HL-60 (cell line): ENCODE results near the gene ARHGAP24.

Source experiments
- DNase-seq, 2 experiments: peaks; one replicate each; pipeline ENCODE4 v3.0.0-alpha.2; 2010 to 2020; ENCODE audit warnings: low read depth in 1 of 2, low spot score in 1 of 2
- H3K27ac ChIP-seq: fragments of 250-450 bp; sonication (Bioruptor Pico); replicated peaks from 2 replicates; pipeline ENCODE4 v1.5.1; 2020; ENCODE audit warnings: mild to moderate bottlenecking, moderate library complexity
- H3K27me3 ChIP-seq: fragments of 250-450 bp; sonication (Bioruptor Pico); 2 replicates; pipeline ENCODE4 v1.5.1; 2021; ENCODE audit warnings: mild to moderate bottlenecking, moderate library complexity; ENCODE audit not compliant: insufficient read depth, poor library complexity, severe bottlenecking
- H3K4me3 ChIP-seq: replicated peaks from 2 replicates; pipeline ENCODE4 v1.5.1; 2011; ENCODE audit warnings: mild to moderate bottlenecking, control low read depth, low read length; ENCODE audit not compliant: insufficient read depth
- CTCF ChIP-seq: IDR thresholded peaks from one replicate; pipeline ENCODE4 v1.5.1; 2011; ENCODE audit warnings: low read length, control low read depth, inconsistent platforms; ENCODE audit not compliant: insufficient read depth
- GABPA ChIP-seq: IDR thresholded peaks from 2 replicates; pipeline ENCODE4 v1.6.1; 2012; ENCODE audit warnings: low read depth
- POLR2AphosphoS5 ChIP-seq: IDR thresholded peaks from 2 replicates; pipeline ENCODE4 v1.6.1; 2012; ENCODE audit warnings: low read depth
- REST ChIP-seq: IDR thresholded peaks from 2 replicates; pipeline ENCODE4 v1.6.1; 2012; ENCODE audit warnings: low read depth; ENCODE audit not compliant: insufficient replicate concordance
- SPI1 ChIP-seq: IDR thresholded peaks from 2 replicates; pipeline ENCODE4 v1.6.1; 2012; ENCODE audit warnings: low read depth, mild to moderate bottlenecking, borderline replicate concordance

ARHGAP24 gene

GRCh38 chr4:85803856-85804255 is 328.9 kb downstream of the ARHGAP24 start:
- H3K4me3 ChIP-seq: no peak overlapping the region
- TF ChIP-seq GABPA (no peak), REST (no peak), SPI1 (no peak), CTCF (no peak), POLR2AphosphoS5 (no peak)

GRCh38 chr4:85805891-85806290 is 330.9 kb downstream of the ARHGAP24 start:
- Histone ChIP-seq H3K27ac (no peak overlapping the region), H3K4me3 (no peak overlapping the region), H3K27me3 (peaks cover 3% of the 10 kb centered on the region)
- TF ChIP-seq GABPA: no peak
- no peak for TF ChIP-seq REST
- no peak for TF ChIP-seq CTCF
- TF ChIP-seq SPI1: no peak
- no peak for TF ChIP-seq POLR2AphosphoS5
- no peak for DNase-seq

More at GRCh38 chr4:85803856-85804255, 328.9 kb downstream of the ARHGAP24 start:
- H3K27me3 ChIP-seq: no peaks in the 10 kb centered on the region
- no peak for DNase-seq
- no peak overlapping the region for H3K27ac ChIP-seq

- no peak overlapping the region for H3K27ac ChIP-seq
- H3K27me3 ChIP-seq: peaks cover 3% of the 10 kb centered on the region
- TF ChIP-seq SPI1 (no peak), POLR2AphosphoS5 (no peak), GABPA (no peak)
- H3K4me3 ChIP-seq: no peak overlapping the region
- no peak for DNase-seq
Measured at GRCh38 chr4:85806334-85806733, 331.4 kb downstream of the ARHGAP24 start.

GRCh38 chr4:85807247-85807950 is 332.4 kb downstream of the ARHGAP24 start:
- Histone ChIP-seq H3K4me3 (no peak overlapping the region), H3K27ac (no peak overlapping the region), H3K27me3 (peaks cover 3% of the 10 kb centered on the region)
- DNase-seq: no peak
- TF ChIP-seq CTCF: no peak
- TF ChIP-seq GABPA: no peak
- no peak for TF ChIP-seq POLR2AphosphoS5
- TF ChIP-seq REST: no peak
